AG10803 (cell line): ENCODE data around the gene APOE.
A peak's percentile ranks its signal among the peaks of the same experiment; 100 is the strongest.

ENCODE experiments used
- DNase-seq: peaks from one replicate; pipeline ENCODE4 v3.0.0; 2010; ENCODE audit warnings: low read depth
- H3K4me3 ChIP-seq: 2 replicates; pipeline ENCODE4 v1.5.1; 2011; ENCODE audit warnings: mild to moderate bottlenecking, low read length, control low read depth
- TF ChIP-seq, protein P1 (sequence below): conservative IDR thresholded peaks from 2 replicates; pipeline ENCODE4 v1.5.1; 2011; ENCODE audit warnings: mild to moderate bottlenecking, low read length, control low read depth, inconsistent platforms

APOE gene

DNA sequence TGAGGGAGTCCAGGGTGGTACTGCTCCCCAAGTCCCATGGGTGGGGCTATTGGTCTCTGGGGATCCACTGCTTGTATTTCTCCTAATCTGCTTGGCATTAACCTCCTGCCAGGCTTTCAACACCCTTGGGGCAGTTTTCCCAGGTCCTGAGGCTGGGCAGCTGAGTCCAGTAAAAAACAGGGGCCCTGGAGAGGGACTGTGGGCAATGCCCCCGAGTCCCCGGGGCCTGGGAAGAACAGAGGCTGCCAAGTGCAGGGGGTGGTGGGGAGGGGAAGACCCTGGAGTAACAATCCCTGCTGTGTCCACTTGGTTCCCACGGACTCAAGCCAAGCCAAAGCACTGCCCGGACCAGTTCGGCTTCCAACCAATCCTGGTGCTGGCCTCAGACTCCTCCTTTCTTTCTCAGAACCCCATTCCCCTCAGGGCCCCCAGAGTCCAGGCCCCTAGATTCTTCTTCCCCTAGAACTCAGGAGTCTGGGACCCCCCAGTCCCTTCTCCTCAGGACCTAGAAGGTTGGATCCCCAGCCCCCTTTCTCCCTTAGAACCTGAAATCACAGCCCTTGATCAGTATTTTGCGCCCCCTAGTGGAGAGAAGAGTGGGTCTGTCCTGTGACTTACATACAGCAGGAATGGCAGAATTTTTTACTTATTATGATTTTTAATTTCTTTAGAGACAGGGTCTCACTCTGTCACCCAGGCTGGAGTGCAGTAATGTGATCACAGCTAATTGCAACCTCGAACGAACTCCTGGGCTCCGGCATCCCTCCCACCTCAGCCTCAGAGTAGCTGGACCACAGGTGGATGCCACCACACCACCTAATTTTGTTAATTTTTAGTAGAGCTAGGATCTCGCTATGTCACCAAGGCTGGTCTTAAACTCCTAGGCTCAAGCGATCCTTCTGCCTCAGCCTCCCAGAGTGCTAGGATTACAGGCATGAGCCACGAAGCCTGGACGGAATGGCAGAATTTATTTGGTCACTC, 45.9 kb downstream of the APOE start:
- H3K4me3 ChIP-seq: no peak overlapping the region
- DNase-seq: peak; percentile 78
- TF ChIP-seq, protein P1, sequence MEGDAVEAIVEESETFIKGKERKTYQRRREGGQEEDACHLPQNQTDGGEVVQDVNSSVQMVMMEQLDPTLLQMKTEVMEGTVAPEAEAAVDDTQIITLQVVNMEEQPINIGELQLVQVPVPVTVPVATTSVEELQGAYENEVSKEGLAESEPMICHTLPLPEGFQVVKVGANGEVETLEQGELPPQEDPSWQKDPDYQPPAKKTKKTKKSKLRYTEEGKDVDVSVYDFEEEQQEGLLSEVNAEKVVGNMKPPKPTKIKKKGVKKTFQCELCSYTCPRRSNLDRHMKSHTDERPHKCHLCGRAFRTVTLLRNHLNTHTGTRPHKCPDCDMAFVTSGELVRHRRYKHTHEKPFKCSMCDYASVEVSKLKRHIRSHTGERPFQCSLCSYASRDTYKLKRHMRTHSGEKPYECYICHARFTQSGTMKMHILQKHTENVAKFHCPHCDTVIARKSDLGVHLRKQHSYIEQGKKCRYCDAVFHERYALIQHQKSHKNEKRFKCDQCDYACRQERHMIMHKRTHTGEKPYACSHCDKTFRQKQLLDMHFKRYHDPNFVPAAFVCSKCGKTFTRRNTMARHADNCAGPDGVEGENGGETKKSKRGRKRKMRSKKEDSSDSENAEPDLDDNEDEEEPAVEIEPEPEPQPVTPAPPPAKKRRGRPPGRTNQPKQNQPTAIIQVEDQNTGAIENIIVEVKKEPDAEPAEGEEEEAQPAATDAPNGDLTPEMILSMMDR: peak; percentile 84

GRCh38 chr19:44954278-44954648, 48.7 kb downstream of the APOE start:
- DNase-seq: no peak
- H3K4me3 ChIP-seq: peak overlapping the region; percentile 81
- TF ChIP-seq, protein P1: no peak

GRCh38 chr19:44954649-44955504, 49.3 kb downstream of the APOE start, which contains the start of gene CLPTM1:
TSS of gene CLPTM1 (plus strand) at chr19:44955380. CDS start at chr19:44955396, 16 bp downstream.
- peak within 1 kb of the TSS; percentile 94 for H3K4me3 ChIP-seq
- DNase-seq: peak; percentile 97
- TF ChIP-seq, protein P1: no peak

- TF ChIP-seq, protein P1: no peak
- peak overlapping the region; percentile 94 for H3K4me3 ChIP-seq
- DNase-seq: peak; percentile 8
Observed at GRCh38 chr19:44955505-44956439, 50.2 kb downstream of the APOE start.

- no peak for DNase-seq
- H3K4me3 ChIP-seq: no peak overlapping the region
Observed at GRCh38 chr19:44957526-44957925, 51.9 kb downstream of the APOE start.

GRCh38 chr19:44958090-44958489, 52.5 kb downstream of the APOE start:
- no peak for DNase-seq
- H3K4me3 ChIP-seq: no peak overlapping the region
- TF ChIP-seq, protein P1: no peak

More at GRCh38 chr19:44957526-44957925, 51.9 kb downstream of the APOE start:
- TF ChIP-seq, protein P1: no peak
